ENCODE measurements around the gene SHISA9. TPM values are rescaled to one million over a fixed set of nuclear protein-coding genes. Genes with fewer than 3 reads are reported as not detected.

SHISA9 gene
- total RNA-seq, 2 experiments from 2014 or later: not detected

GRCh38 chr16:13229039-13229438, 327.6 kb downstream of the SHISA9 start:
- Histone ChIP-seq H3K9me2 (ENCODE audit: insufficient read depth, low read length) (no peaks in the 10 kb centered on the region), H4K20me1 (ENCODE audit: insufficient read depth, low read length) (no peaks in the 10 kb centered on the region), H3K27ac (ENCODE audit: low read depth, low read length, poor library complexity, severe bottlenecking) (no peak overlapping the region), H2AFZ (ENCODE audit: low read length) (no peak overlapping the region), H3K4me2 (ENCODE audit: low read length) (no peak overlapping the region), H3K4me1 (ENCODE audit: insufficient read depth, low read length, poor library complexity, severe bottlenecking) (no peaks in the 10 kb centered on the region), H3K9me3 (ENCODE audit: low read length) (peaks cover 7% of the 10 kb centered on the region; the same call in 1 of the 2 replicates), H3K36me3 (ENCODE audit: insufficient read depth, low read length) (no peaks in the 10 kb centered on the region), H3K4me3 (ENCODE audit: low read depth, low read length, poor library complexity, severe bottlenecking) (no peak overlapping the region), H3K79me2 (ENCODE audit: insufficient read depth, low read depth, low read length) (no peaks in the 10 kb centered on the region)
- intact Hi-C loops (cut with micrococcal nuclease; ENCODE audit: unreplicated experiment): no loop called here
- POLR2A ChIA-PET: no interaction called here
- DNase-seq (ENCODE audit: low spot score): no peak
- no TSS peak for BruUV-seq (replicated peaks)
- TF ChIP-seq EZH2phosphoT487 (IDR thresholded peaks at IDR 0.05; ENCODE audit: borderline replicate concordance, low read depth, low read length): no peak
- no peak for TF ChIP-seq CTCF (conservative IDR thresholded peaks at IDR 0.05; ENCODE audit: low read length)
- CTCF ChIA-PET (ENCODE audit: unreplicated experiment): no interaction called here

- Histone ChIP-seq H3K36me3 (ENCODE audit: insufficient read depth, low read length) (no peaks in the 10 kb centered on the region), H3K4me1 (ENCODE audit: insufficient read depth, low read length, poor library complexity, severe bottlenecking) (no peaks in the 10 kb centered on the region), H3K9me2 (ENCODE audit: insufficient read depth, low read length) (no peaks in the 10 kb centered on the region), H3K9me3 (ENCODE audit: low read length) (peaks cover 7% of the 10 kb centered on the region; the same call in 1 of the 2 replicates), H3K4me3 (ENCODE audit: low read depth, low read length, poor library complexity, severe bottlenecking) (no peak overlapping the region), H3K79me2 (ENCODE audit: insufficient read depth, low read depth, low read length) (no peaks in the 10 kb centered on the region), H4K20me1 (ENCODE audit: insufficient read depth, low read length) (no peaks in the 10 kb centered on the region), H3K27ac (ENCODE audit: low read depth, low read length, poor library complexity, severe bottlenecking) (no peak overlapping the region), H3K4me2 (ENCODE audit: low read length) (no peak overlapping the region), H2AFZ (ENCODE audit: low read length) (no peak overlapping the region)
- ChIA-PET CTCF (ENCODE audit: unreplicated experiment) (no interaction called here), POLR2A (no interaction called here)
- intact Hi-C loops (cut with micrococcal nuclease; ENCODE audit: unreplicated experiment): no loop called here
- BruUV-seq (replicated peaks): no TSS peak
- no peak for DNase-seq (ENCODE audit: low spot score)
- TF ChIP-seq EZH2phosphoT487 (IDR thresholded peaks at IDR 0.05; ENCODE audit: borderline replicate concordance, low read depth, low read length) (no peak), CTCF (conservative IDR thresholded peaks at IDR 0.05; ENCODE audit: low read length) (no peak)
Measured at GRCh38 chr16:13231365-13231764, 330.0 kb downstream of the SHISA9 start.

DNA sequence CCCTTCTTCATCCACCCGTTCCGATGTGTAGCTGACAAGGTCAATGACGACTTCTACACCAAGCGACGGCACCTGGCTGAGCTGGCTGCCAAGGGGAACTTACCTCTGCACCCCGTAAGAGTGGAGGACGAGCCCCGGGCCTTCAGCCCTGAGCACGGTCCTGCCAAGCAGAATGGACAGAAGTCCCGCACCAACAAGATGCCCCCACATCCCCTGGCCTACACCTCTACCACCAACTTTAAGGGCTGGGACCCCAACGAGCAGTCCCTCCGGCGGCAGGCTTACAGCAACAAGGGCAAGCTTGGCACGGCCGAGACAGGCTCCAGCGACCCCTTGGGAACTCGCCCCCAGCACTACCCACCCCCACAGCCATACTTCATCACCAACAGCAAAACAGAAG, 333.6 kb downstream of the SHISA9 start:
- no peaks in the 10 kb centered on the region for H3K36me3 ChIP-seq (ENCODE audit: insufficient read depth, low read length)
- CTCF ChIA-PET (ENCODE audit: unreplicated experiment): no interaction called here
- intact Hi-C loops (cut with micrococcal nuclease; ENCODE audit: unreplicated experiment): no loop called here
- peaks cover 4% of the 10 kb centered on the region for H3K4me1 ChIP-seq (ENCODE audit: insufficient read depth, low read length, poor library complexity, severe bottlenecking)
- no peaks in the 10 kb centered on the region for H4K20me1 ChIP-seq (ENCODE audit: insufficient read depth, low read length)
- no peak overlapping the region for H3K4me3 ChIP-seq (ENCODE audit: low read depth, low read length, poor library complexity, severe bottlenecking)
- H2AFZ ChIP-seq (ENCODE audit: low read length): no peak overlapping the region
- no peaks in the 10 kb centered on the region for H3K9me2 ChIP-seq (ENCODE audit: insufficient read depth, low read length)
- no peak for TF ChIP-seq EZH2phosphoT487 (IDR thresholded peaks at IDR 0.05; ENCODE audit: borderline replicate concordance, low read depth, low read length)
- TF ChIP-seq CTCF (conservative IDR thresholded peaks at IDR 0.05; ENCODE audit: low read length): no peak
- DNase-seq (ENCODE audit: low spot score): no peak
- H3K79me2 ChIP-seq (ENCODE audit: insufficient read depth, low read depth, low read length): no peaks in the 10 kb centered on the region
- H3K9me3 ChIP-seq (ENCODE audit: low read length): no peaks in the 10 kb centered on the region
- H3K4me2 ChIP-seq (ENCODE audit: low read length): no peak overlapping the region
- POLR2A ChIA-PET: interaction anchor here (0.7 kb wide), 2 partner anchors 174 to 380 kb away, joined by 3 read pairs; no protein-coding TSS in a partner anchor
- H3K27ac ChIP-seq (ENCODE audit: low read depth, low read length, poor library complexity, severe bottlenecking): no peak overlapping the region
- BruUV-seq (replicated peaks): no TSS peak
